Psoas muscle (tissue), 8 donors: ENCODE measurements around the gene LETM1. TPM values are rescaled to one million over a fixed set of nuclear protein-coding genes. Genes with fewer than 3 reads are reported as not detected.

ENCODE experiments used
- ATAC-seq, 4 donors: fragments of 200-7000 bp; cut with Tn5 transposase; one replicate each; pipeline ENCODE4 v1.9.1; 2020; ENCODE audit warnings: moderate library complexity in 3 of 4, mild to moderate bottlenecking in 2 of 4
- DNase-seq, 2 donors: peaks; one replicate each; pipeline ENCODE4 v3.0.0-alpha.2; 2020
- H3K27ac ChIP-seq: fragments of 200-600 bp; one replicate; pipeline ENCODE4 v1.8.0; 2022
- H3K27me3 ChIP-seq, 3 donors: fragments of 200-600 bp in 1 of 3; one replicate each; pipeline versions ENCODE4 v1.6.1 to v1.8.0; 2013 to 2022; ENCODE audit warnings: low read length in 2 of 3, mild to moderate bottlenecking in 2 of 3, moderate library complexity in 1 of 3; ENCODE audit not compliant: insufficient read depth in 3 of 3
- H3K36me3 ChIP-seq, 2 donors: fragments of 200-600 bp in 1 of 2; one replicate each; pipeline versions ENCODE4 v1.6.1 to v1.8.0; 2013 to 2022; ENCODE audit warnings: low read depth in 1 of 2, mild to moderate bottlenecking in 1 of 2, moderate library complexity in 1 of 2; ENCODE audit not compliant: insufficient read depth in 1 of 2
- H3K4me1 ChIP-seq: fragments of 200-600 bp; one replicate; pipeline ENCODE4 v1.8.0; 2022
- H3K4me3 ChIP-seq: fragments of 200-600 bp; one replicate; pipeline ENCODE4 v1.8.0; 2022; ENCODE audit warnings: mild to moderate bottlenecking
- H3K9me3 ChIP-seq: fragments of 200-600 bp; one replicate; pipeline ENCODE4 v1.8.0; 2022
- WGBS, 3 donors: extraction: QIAGEN DNeasy Blood & Tissue Kit; methylation state at CpG; one replicate each; pipeline versions ENCODE4 v1.1.6 to v1.1.7; 2013; 5-methylcytosine and 5-hydroxymethylcytosine counted together
- intact Hi-C, 2 donors: fragments of 100-400 bp; cut with DNase I; formaldehyde crosslinking; loops; one replicate each; pipeline versions ENCODE4 v1.11.0 to v1.14.2; 2022
- polyA plus RNA-seq, 3 donors: library from polyadenylated mRNA; stranded (reverse); fragments of 200-250 nt; gene quantifications; one replicate each; pipeline ENCODE4 v1.2.3, GENCODE V29; 2013
- total RNA-seq, 4 donors: library from RNA; stranded (reverse); fragmentation: NEBNext Ultra II Directional in 2 of 4; extraction: Animal tissue kit (Norgen Biotek cat#: 25700) in 2 of 4; gene quantifications; one replicate each; pipeline versions ENCODE4 v1.2.1 to v1.2.4, GENCODE V29; 2021 to 2023
- TF ChIP-seq, protein P1 (sequence below): fragments of 200-600 bp; IDR thresholded peaks from one replicate; pipeline ENCODE4 v1.8.0; 2022; ENCODE audit warnings: antibody characterized with exemption
- donor health status: healthy with polysubstance abuse.
- donor health status: DM: no; HTN: no; CAD: no; lungs with moderate emphysema.
- donor health status: Bipolar disorder and iron deficiency.
- donor health status: healthy.
- donor health status: DM: yes; HTN: yes; CAD: no.
- donor health status: DM: no; HTN: no; CAD: no.
- donor health status: DM: no; HTN: no; CAD: no.
- donor health status: DM: yes; HTN: yes; CAD: no.

The LETM1 gene
- total and polyA plus RNA-seq, 7 donors = 14.1 to 50.3 (median 26.8) TPM

DNA sequence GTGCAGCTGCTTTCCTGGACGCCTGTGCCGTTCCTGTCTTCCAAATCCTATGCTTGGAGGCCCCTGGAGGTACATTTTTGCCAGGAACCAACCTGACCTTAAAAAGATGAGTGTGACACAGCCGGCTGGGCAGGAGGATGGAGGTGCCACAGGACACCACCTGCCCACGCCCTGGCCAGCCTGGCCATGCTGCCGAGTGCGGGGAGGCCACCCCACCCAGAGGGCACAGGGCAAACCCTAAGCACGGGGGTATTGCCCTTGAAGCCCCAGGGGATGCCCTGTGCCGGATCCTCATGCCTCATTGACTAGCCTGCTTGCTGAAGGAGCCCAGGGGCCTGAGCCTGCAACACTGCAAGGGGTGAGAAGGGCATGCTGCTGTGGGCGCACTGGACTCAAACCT is 42.7 kb downstream of the LETM1 start:
- intact Hi-C loops = loop anchor here (5.0 kb wide), 2 partner anchors 66 to 89 kb away; no protein-coding TSS in a partner anchor
- Histone ChIP-seq H3K4me3 (no peak overlapping the region), H3K9me3 (no peaks in the 10 kb centered on the region), H3K4me1 (peaks cover 5% of the 10 kb centered on the region), H3K27me3 (no peaks in the 10 kb centered on the region), H3K27ac (no peak overlapping the region), H3K36me3 (peaks cover 11 to 60% of the 10 kb centered on the region in 2 donors)
- WGBS, 3 donors = 62 to 76% (median 69%) methylated on average over 9 of the region's 9 CpGs
- ATAC-seq (no peak), DNase-seq (no peak)
- TF ChIP-seq, protein P1, sequence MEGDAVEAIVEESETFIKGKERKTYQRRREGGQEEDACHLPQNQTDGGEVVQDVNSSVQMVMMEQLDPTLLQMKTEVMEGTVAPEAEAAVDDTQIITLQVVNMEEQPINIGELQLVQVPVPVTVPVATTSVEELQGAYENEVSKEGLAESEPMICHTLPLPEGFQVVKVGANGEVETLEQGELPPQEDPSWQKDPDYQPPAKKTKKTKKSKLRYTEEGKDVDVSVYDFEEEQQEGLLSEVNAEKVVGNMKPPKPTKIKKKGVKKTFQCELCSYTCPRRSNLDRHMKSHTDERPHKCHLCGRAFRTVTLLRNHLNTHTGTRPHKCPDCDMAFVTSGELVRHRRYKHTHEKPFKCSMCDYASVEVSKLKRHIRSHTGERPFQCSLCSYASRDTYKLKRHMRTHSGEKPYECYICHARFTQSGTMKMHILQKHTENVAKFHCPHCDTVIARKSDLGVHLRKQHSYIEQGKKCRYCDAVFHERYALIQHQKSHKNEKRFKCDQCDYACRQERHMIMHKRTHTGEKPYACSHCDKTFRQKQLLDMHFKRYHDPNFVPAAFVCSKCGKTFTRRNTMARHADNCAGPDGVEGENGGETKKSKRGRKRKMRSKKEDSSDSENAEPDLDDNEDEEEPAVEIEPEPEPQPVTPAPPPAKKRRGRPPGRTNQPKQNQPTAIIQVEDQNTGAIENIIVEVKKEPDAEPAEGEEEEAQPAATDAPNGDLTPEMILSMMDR = no peak

DNA sequence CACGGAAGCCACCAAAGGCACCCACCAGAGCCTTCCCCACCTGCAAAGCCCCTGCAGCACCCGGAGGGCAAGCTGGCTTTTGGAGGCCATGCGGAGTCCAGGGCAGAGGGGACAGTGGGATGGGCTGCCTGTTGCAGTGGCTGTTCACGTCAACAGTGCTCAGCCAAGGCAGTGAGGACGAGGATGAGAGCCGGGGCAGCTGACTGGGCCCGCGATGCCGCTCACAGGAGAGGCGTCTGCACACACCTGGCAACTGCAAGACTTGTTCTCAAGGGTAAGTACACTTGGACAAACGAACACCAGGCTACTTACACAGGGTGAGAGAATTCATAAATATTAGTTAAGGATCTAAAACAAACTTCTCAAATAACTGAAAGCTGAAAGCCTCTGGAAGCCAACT is 43.2 kb downstream of the LETM1 start:
- ATAC-seq (no peak), DNase-seq (no peak)
- peaks cover 11 to 55% of the 10 kb centered on the region in 2 donors for H3K36me3 ChIP-seq
- no peak overlapping the region for H3K4me3 ChIP-seq
- no peaks in the 10 kb centered on the region for H3K9me3 ChIP-seq
- no peaks in the 10 kb centered on the region for H3K4me1 ChIP-seq
- no peak overlapping the region for H3K27ac ChIP-seq
- intact Hi-C loops = loop anchor here (5.0 kb wide), 2 partner anchors 65 to 90 kb away; no protein-coding TSS in a partner anchor
- no peaks in the 10 kb centered on the region for H3K27me3 ChIP-seq
- 80 to 88% (median 88%) methylated on average over 11 of the region's 11 CpGs for WGBS, 3 donors
- TF ChIP-seq, protein P1 = no peak

DNA sequence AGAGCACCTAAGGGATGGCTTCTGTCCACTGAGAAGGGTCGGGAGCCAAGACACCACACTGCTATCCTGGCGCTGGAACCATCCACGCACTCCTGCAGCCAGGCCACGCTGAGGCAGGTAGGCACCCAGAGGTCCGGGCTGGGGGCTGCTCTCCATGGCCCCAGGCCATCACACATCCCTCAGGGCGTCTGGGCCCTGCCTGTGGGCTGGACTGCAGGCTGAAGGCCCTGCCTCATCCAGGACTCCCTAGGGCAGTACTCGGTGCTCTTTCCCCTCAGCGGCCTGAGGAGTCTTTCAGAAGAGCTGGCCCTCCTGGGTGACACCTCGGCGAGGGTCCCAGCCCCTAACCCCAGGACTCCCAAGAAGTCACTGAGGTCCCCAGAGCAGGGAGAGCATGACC is 45.2 kb downstream of the LETM1 start:
- ATAC-seq (no peak), DNase-seq (no peak)
- intact Hi-C loops = loop anchor here (5.0 kb wide), 2 partner anchors 63 to 92 kb away; no protein-coding TSS in a partner anchor
- Histone ChIP-seq H3K9me3 (no peaks in the 10 kb centered on the region), H3K27me3 (no peaks in the 10 kb centered on the region), H3K36me3 (peaks cover 11 to 36% of the 10 kb centered on the region in 2 donors), H3K27ac (no peak overlapping the region), H3K4me3 (no peak overlapping the region), H3K4me1 (no peaks in the 10 kb centered on the region)
- TF ChIP-seq, protein P1 = no peak
- 84 to 90% (median 88%) methylated on average over 10 of the region's 10 CpGs for WGBS, 3 donors

DNA sequence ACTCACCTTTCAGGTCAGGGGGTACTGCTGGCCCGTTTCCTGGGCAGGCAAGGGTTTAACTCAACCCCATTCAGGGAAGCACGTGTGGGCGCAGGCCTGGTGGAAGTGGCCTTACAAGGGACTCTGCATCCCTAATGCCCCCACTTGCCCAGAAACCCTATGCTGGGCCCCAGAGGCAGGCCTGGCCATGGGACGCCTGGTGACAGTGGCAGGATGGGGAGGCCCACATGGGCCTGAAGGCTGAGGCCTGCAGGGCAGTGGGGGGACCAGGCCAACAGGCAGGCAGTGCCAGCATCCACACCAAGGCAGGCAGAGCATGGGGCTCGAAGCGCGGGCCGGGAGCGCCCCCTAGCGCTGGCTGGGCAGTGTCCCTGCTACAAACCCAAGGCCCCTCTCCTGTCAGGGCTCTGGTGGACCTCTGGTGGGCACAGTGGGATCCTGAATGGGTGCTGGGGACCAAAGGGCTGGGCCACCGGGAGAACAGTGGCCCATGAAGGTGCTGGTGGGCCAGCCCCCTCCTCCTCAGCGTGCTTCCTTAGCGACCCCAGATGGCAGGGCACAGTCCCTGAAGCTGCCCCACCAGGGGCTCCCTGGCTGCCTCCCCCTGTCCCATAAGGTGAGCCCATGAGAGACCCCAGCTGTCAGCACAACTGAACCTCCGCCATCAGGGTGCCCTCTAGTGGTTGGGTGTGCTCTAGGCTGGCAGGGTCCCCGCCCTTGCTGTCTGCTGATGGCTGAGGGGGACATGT is 46.0 kb downstream of the LETM1 start:
- intact Hi-C loops = loop anchor here (2.0 to 5.0 kb wide), 3 partner anchors 61 to 92 kb away; no protein-coding TSS in a partner anchor
- Histone ChIP-seq H3K27me3 (no peaks in the 10 kb centered on the region), H3K36me3 (peaks cover 11 to 27% of the 10 kb centered on the region in 2 donors), H3K27ac (no peak overlapping the region), H3K4me3 (no peak overlapping the region), H3K4me1 (no peaks in the 10 kb centered on the region), H3K9me3 (no peaks in the 10 kb centered on the region)
- ATAC-seq (peak; percentile 62 to 79 (median 70)), DNase-seq (peak; percentile 59 to 76)
- 28 to 34% (median 32%) methylated on average over 14 to 15 of the region's 15 CpGs for WGBS, 3 donors
- TF ChIP-seq, protein P1 = peak; percentile 64
